RKO (cell line): ENCODE data around the gene PDE2A.

Experiments
- DNase-seq: peaks from one replicate; pipeline ENCODE4 v3.0.0-alpha.2; 2016; ENCODE audit warnings: low spot score

PDE2A gene

GRCh38 chr11:72657411-72658100 is 16.7 kb downstream of the PDE2A start:
- no peak for DNase-seq

- no peak for DNase-seq
Observed at GRCh38 chr11:72655896-72656464, 18.2 kb downstream of the PDE2A start.

GRCh38 chr11:72655014-72655413 is 19.2 kb downstream of the PDE2A start:
- DNase-seq: no peak

GRCh38 chr11:72653649-72654048 is 20.6 kb downstream of the PDE2A start:
- no peak for DNase-seq

- DNase-seq: no peak
Observed at GRCh38 chr11:72652873-72653630, 21.2 kb downstream of the PDE2A start.

- no peak for DNase-seq
Observed at GRCh38 chr11:72652133-72652532, 22.1 kb downstream of the PDE2A start.

- DNase-seq: no peak
Observed at GRCh38 chr11:72649215-72649976, 24.8 kb downstream of the PDE2A start.

- no peak for DNase-seq
Observed at GRCh38 chr11:72648384-72649136, 25.7 kb downstream of the PDE2A start.

- DNase-seq: no peak
Observed at GRCh38 chr11:72647882-72648281, 26.3 kb downstream of the PDE2A start.

- no peak for DNase-seq
Observed at GRCh38 chr11:72646472-72646871, 27.8 kb downstream of the PDE2A start.

GRCh38 chr11:72646024-72646423 is 28.2 kb downstream of the PDE2A start:
- DNase-seq: no peak

GRCh38 chr11:72643547-72643946 is 30.7 kb downstream of the PDE2A start:
- peak; percentile 30 for DNase-seq

- no peak for DNase-seq
Observed at GRCh38 chr11:72642884-72643522, 31.2 kb downstream of the PDE2A start.

GRCh38 chr11:72642043-72642883 is 32.0 kb downstream of the PDE2A start:
- DNase-seq: no peak

GRCh38 chr11:72641522-72642042 is 32.6 kb downstream of the PDE2A start:
- DNase-seq: no peak

GRCh38 chr11:72639502-72640375 is 34.5 kb downstream of the PDE2A start:
- DNase-seq: no peak

GRCh38 chr11:72637926-72638325 is 36.3 kb downstream of the PDE2A start:
- no peak for DNase-seq

GRCh38 chr11:72637198-72637597 is 37.0 kb downstream of the PDE2A start:
- DNase-seq: no peak

GRCh38 chr11:72636376-72636775 is 37.8 kb downstream of the PDE2A start:
- no peak for DNase-seq
